ENCODE data around the gene LGALS13.

LGALS13 gene, protein sequence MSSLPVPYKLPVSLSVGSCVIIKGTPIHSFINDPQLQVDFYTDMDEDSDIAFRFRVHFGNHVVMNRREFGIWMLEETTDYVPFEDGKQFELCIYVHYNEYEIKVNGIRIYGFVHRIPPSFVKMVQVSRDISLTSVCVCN

DNA sequence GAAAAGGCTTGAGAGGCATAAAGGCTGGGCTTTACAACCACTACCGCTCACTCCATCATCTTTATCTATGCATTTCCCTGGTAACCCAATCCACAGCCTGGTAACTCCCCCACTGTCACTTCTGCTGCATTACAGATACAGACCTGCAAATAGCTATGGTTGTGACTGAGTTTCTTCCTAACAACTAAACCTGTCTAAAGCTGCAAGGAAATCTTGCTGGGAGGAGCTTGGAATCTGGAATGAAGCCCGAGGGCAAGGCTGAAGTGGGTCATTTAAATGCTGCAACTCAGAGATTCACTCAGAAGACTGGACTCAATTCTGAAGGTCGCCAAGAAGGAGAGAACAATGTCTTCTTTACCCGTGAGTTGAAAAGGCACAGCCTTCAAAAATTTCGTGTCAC lies at the start of gene LGALS13:
Gene LGALS13, plus strand, starts transcription at position 301 of the 400 bp plus-strand sequence. Its CDS starts 45 bp downstream, at position 346.
- no peak within 1 kb of the TSS for H3K4me3 Mint-ChIP-seq
- ATAC-seq (no peak), DNase-seq (ENCODE audit: low spot score in 2 of 2) (no peak)
- H3K27ac Mint-ChIP-seq = no peak within 1 kb of the TSS
- H3K4me1 Mint-ChIP-seq = no peaks in the 10 kb centered on the region
- H3K36me3 Mint-ChIP-seq = no peaks in the 10 kb centered on the region
- H3K9me3 Mint-ChIP-seq = peaks cover 3% of the 10 kb centered on the region

DNA sequence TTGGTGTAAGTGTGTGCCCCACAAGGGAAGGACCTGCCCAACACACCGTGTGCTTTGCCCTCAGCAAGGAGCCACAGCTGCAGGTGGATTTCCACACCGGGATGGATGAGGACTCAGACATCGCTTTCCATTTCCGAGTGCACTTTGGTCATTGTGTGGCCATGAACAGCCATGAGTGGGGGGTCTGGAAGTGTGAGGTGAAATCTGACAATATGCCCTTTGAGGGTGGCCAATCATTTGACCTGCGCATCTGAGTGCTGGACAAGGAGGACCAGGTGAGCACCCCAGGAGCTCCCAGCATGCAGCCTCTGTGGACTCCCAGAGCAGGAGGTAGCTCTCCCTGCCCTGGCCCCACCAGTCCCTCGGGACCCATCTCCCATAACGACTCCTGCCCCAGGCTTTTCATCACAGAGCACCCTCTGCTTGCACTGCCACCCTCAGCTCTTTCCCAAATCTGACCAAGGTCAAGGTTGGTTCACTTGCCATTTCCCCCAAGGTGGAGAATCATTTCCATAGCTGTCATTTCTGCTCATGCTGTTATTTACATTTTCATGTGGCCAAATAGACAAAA lies 49.2 kb upstream of the LGALS13 start:
- no peak for ATAC-seq
- Mint-ChIP-seq H3K9me3 (no peaks in the 10 kb centered on the region), H3K27ac (no peak overlapping the region), H3K4me1 (peaks cover 5% of the 10 kb centered on the region), H3K36me3 (no peaks in the 10 kb centered on the region), H3K4me3 (no peak overlapping the region)
- DNase-seq (ENCODE audit: low spot score in 2 of 2) = no peak

DNA sequence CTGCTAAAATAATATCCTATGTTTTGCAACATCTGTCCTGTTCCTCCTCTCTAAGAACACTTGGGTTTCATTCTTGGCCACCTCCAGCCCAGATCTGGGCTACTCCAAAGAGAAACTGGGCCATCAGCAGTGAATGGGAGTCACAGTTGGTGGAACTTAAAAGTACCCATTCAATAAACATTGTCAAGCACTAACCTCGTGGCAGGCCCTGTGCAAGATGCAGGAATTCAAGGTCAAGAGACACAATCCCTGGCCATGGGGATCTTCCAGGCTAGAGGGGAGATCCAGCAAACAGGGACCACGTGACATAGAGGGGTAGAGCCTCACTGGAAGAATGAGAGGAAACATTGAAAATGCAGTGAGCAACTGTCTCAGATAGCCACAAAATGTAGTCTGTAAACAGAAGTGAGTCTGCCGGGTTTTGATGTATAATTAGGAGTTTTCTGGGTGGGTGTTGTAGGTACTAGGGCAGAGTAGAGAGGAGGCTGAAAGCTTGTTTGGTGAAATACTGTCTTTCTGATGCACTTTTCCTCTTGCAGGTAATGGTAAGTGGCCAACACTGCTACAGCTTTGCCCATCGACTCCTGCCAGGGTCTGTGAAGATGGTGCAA lies 47.5 kb upstream of the LGALS13 start:
- Mint-ChIP-seq H3K27ac (no peak overlapping the region), H3K9me3 (no peaks in the 10 kb centered on the region), H3K36me3 (no peaks in the 10 kb centered on the region), H3K4me1 (peaks cover 18% of the 10 kb centered on the region), H3K4me3 (no peak overlapping the region)
- DNase-seq (ENCODE audit: low spot score in 2 of 2) (no peak), ATAC-seq (no peak)

DNA sequence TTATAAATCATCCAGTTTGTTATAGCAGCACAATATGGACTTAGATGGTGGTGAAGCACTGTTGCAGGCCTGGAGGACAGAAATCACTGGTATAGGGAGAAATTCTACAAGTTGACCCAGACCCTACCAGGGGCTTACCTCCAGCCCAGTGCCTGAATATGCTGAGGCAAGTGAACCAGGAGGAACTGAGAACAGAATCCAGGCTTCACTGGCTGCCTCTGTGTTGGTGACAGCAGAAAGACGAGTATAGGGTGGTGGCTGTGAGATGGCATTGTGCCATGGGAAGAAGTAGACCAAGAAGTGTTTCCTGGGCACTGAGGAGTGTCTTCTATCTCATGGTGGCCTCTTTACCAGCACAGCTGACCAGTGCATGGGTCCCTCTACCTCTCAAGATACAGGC lies 46.4 kb upstream of the LGALS13 start:
- Mint-ChIP-seq H3K36me3 (no peaks in the 10 kb centered on the region), H3K27ac (no peak overlapping the region), H3K4me1 (peaks cover 18% of the 10 kb centered on the region), H3K9me3 (no peaks in the 10 kb centered on the region), H3K4me3 (no peak overlapping the region)
- ATAC-seq (no peak), DNase-seq (ENCODE audit: low spot score in 2 of 2) (no peak)

DNA sequence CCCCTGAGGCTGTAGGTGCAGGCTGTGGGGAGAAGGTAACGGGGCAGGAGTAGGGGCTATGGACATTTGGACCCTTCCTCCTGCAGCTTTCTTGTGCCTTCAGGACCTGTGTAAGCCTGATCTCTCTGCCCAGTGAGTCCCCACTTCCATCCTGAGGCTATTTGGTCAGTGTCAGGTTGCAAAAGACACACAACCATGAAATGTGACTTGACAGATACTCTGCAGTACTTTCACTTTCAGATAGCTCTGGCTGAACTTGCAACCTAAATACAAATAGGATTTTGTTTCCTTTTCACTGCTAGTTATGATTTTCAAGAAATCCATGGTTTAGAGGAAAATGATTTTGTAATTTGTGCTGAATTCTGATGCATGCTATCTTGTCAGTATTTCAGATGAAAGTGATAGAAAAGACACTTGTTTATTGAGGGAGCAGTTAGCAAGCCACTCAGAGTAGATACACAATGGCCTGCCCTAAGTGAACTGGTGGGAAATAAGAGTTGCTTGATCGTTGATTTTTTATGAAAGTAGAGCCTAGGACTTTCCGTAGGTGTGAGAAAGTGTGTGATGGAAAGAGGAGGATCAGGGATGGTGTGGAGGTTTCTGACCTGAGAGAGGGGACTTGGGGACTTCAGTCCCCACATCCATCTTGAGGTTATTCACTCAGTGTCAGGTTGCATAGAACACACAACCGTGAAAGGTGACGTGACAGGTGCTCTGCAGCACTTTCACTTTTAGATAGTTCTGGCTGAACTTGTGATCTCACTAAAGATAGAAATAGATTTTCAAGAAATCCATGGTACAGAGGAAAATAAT lies 44.3 kb upstream of the LGALS13 start:
- DNase-seq (ENCODE audit: low spot score in 2 of 2) = no peak
- Mint-ChIP-seq H3K36me3 (no peaks in the 10 kb centered on the region), H3K4me3 (peak overlapping the region; percentile 49), H3K27ac (peak overlapping the region; percentile 74), H3K9me3 (no peaks in the 10 kb centered on the region), H3K4me1 (peaks cover 18% of the 10 kb centered on the region)
- peak; percentile 54 for ATAC-seq

DNA sequence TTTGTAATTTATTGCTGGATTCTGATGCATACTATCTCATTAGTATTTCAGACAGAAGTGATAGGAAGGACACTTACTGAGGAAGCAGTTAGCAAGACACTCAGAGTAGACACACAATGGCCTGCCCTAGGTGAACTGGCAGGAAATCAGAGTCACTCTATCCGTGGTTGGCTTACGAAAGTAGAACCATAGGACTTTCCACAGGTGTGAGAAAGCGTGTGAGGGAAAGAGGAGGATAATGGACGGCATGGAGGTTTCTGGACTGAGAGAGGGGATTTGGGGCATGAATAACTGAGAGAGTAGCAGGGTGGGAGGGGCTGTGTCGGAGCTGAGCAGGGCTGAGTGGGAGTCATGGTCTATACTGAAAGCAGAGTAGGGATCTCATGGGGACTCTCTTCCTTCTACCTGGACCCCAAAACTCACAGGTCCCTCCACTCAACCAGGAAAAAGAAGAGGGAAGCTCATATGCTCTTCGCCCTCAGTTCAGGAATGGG lies 43.7 kb upstream of the LGALS13 start:
- ATAC-seq (peak; percentile 77), DNase-seq (ENCODE audit: low spot score in 2 of 2) (no peak)
- Mint-ChIP-seq H3K4me3 (peak overlapping the region; percentile 49), H3K27ac (peak overlapping the region; percentile 74), H3K4me1 (peaks cover 18% of the 10 kb centered on the region), H3K36me3 (no peaks in the 10 kb centered on the region), H3K9me3 (no peaks in the 10 kb centered on the region)

DNA sequence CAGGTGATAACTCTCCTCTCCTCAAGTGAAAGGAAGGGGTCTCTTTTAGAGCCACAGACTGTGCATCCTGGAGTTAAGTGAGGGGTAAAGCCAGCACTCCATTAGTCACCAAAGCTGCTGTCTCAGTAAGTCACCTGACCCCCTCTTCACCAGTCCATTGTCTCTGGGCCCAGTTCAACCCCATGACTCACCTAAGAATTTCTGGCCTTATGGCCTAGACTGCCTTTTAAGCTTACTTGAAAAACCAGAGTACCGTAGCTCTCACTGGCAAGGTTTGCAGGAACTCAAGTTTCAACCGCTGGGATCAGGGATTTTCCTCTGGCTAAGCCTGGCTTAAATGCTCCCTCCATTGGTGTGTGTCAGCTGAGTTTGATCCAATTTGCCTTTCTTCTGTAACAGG lies 38.9 kb upstream of the LGALS13 start:
- Mint-ChIP-seq H3K9me3 (no peaks in the 10 kb centered on the region), H3K4me3 (no peak overlapping the region), H3K36me3 (no peaks in the 10 kb centered on the region), H3K27ac (no peak overlapping the region), H3K4me1 (peaks cover 10% of the 10 kb centered on the region)
- ATAC-seq (peak; percentile 37), DNase-seq (ENCODE audit: low spot score in 2 of 2) (no peak)

DNA sequence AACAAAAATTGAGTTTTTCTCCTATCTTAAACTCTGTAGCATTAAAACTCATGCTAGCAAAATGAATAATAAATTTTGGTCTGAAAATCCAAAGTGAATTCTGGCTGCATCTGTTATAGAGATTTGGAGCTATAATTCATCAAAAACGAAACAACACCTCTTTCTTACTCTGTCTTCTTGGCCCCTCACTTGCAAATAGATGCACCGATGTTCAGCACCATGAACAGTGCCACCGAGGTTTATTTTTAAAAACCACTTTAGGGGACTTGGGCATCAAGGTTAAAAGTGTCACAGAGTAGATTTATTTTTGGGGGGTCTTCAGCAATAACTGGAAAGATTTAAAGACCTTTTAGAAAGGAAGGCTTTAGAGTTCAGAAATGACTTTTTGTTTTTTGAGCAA lies 36.3 kb upstream of the LGALS13 start:
- DNase-seq (ENCODE audit: low spot score in 2 of 2) (no peak), ATAC-seq (no peak)
- Mint-ChIP-seq H3K4me1 (no peaks in the 10 kb centered on the region), H3K4me3 (no peak overlapping the region), H3K27ac (no peak overlapping the region), H3K36me3 (no peaks in the 10 kb centered on the region), H3K9me3 (no peaks in the 10 kb centered on the region)

DNA sequence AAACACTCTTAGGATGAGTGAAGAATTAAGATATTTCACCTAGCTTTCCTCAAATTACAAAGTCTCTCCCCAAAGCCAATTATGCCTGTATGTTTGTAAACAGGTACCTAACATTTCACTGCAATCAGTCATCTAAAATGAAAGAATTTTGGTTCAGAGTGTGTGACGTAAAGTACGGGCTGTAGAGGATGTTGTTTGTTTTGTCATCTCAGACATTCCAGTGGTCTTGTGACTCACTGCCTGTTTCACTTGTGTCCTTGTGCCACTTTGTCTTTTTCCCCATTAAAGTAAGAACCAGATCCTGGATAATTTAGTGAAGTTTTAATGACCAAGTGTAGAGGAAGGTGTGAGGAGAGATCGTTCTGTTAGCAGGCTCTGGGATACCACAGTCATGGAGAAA lies 33.7 kb upstream of the LGALS13 start:
- Mint-ChIP-seq H3K36me3 (no peaks in the 10 kb centered on the region), H3K4me3 (no peak overlapping the region), H3K9me3 (no peaks in the 10 kb centered on the region), H3K27ac (no peak overlapping the region), H3K4me1 (no peaks in the 10 kb centered on the region)
- DNase-seq (ENCODE audit: low spot score in 2 of 2) (no peak), ATAC-seq (peak; percentile 64)

DNA sequence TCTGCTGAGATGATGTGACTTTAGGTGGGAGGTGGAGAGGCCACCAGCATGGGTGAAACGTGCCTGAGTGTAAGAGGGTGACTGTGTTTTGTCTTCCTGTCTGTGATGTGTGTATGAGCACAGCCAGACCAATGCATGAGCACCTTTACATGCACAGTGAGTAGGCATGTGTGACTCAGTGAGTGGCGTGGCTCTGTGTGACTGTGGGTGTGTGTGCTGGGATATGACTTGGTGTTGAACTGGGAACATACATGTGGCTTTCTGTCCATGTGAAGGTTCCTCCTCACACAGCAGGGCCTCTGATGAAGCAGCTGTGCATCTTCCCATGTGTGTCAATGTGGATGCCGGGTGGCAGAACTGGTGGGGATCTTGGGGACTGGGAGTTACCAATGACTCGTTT lies 19.9 kb upstream of the LGALS13 start:
- ATAC-seq (peak; percentile 97), DNase-seq (ENCODE audit: low spot score in 2 of 2) (peak in 1 of 2 donors; percentile 56)
- no peaks in the 10 kb centered on the region for H3K4me1 Mint-ChIP-seq
- H3K36me3 Mint-ChIP-seq = no peaks in the 10 kb centered on the region
- H3K4me3 Mint-ChIP-seq = no peak overlapping the region
- peaks cover 8% of the 10 kb centered on the region for H3K9me3 Mint-ChIP-seq
- H3K27ac Mint-ChIP-seq = no peak overlapping the region

DNA sequence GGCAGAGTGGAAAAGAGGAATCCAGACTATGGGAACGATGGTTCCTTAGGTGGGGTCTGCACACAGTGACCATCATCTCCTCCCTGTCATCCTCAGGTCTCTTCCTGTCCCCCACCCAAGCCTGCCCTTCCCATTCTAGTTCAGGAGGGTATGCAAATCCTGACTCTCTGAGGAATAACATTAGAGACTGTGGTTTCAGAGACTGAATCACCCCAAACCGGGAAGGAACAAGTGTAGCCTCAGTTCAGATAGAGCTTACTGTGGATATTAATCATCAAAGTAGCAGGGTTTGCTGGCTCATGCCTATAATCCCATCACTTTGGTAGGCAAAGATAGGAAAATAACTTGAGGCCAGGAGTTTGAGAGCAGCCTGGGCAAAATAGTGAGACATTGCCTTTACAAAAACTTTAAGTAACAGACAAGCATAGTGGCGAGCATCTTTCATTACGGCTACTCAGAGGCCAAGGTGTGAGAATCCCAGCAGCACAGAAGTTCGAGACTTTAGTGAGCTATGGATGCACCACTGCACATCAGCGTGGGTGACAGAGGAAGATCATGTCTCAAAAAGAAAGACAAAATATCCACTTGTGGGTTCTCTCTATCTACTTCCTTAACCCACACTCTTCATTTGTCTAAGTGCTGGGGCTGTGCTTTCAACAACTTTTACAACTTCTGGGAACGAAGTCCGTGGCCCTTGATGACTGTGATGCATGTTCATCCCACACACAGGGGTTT lies 19.3 kb upstream of the LGALS13 start:
- H3K27ac Mint-ChIP-seq = no peak overlapping the region
- H3K36me3 Mint-ChIP-seq = no peaks in the 10 kb centered on the region
- peaks cover 8% of the 10 kb centered on the region for H3K9me3 Mint-ChIP-seq
- H3K4me3 Mint-ChIP-seq = no peak overlapping the region
- ATAC-seq (peak; percentile 63), DNase-seq (ENCODE audit: low spot score in 2 of 2) (peak in 1 of 2 donors; percentile 55)
- H3K4me1 Mint-ChIP-seq = no peaks in the 10 kb centered on the region

DNA sequence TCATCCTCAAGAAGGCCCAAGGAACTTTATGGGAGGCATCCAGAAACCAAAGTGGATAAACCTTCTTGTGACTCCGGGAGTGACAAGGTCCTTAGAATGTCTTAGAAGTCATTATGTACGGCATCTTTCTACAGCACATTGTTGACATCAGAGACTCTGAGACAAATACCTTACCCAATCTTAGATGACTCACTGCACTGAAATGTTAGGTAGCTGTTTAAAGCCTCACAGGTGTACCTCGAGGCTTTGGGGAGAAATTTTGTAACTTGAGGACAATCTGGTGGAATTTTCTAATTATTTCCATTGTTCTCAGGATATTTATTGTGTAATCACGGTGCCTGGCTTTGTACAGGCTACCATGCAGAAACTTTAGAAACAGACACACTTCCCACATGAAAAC lies 14.8 kb upstream of the LGALS13 start:
- DNase-seq (ENCODE audit: low spot score in 2 of 2) (no peak), ATAC-seq (no peak)
- Mint-ChIP-seq H3K36me3 (no peaks in the 10 kb centered on the region), H3K9me3 (peaks cover 2% of the 10 kb centered on the region), H3K4me3 (no peak overlapping the region), H3K27ac (no peak overlapping the region), H3K4me1 (no peaks in the 10 kb centered on the region)

DNA sequence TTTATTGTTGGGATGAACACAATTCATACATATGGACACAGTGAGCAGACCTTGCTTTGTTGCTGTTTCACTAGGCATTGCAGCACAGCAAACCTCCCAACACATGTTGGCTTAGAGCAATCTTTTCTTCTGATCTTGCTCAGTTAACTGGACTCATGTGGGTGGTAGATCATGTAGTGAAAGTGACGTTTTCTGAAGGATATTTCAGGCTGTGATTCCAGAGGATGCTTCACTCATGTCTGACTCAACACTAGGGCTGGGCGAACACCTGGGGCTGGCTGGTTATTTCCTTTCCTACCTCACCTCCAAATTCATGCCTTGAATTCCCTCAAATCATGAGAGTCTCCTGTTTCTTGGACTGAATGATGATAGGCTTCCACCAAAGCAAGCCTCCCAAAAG lies 14.3 kb upstream of the LGALS13 start:
- no peak overlapping the region for H3K4me3 Mint-ChIP-seq
- H3K27ac Mint-ChIP-seq = no peak overlapping the region
- no peaks in the 10 kb centered on the region for H3K36me3 Mint-ChIP-seq
- no peaks in the 10 kb centered on the region for H3K4me1 Mint-ChIP-seq
- ATAC-seq (no peak), DNase-seq (ENCODE audit: low spot score in 2 of 2) (no peak)
- H3K9me3 Mint-ChIP-seq = peaks cover 2% of the 10 kb centered on the region

DNA sequence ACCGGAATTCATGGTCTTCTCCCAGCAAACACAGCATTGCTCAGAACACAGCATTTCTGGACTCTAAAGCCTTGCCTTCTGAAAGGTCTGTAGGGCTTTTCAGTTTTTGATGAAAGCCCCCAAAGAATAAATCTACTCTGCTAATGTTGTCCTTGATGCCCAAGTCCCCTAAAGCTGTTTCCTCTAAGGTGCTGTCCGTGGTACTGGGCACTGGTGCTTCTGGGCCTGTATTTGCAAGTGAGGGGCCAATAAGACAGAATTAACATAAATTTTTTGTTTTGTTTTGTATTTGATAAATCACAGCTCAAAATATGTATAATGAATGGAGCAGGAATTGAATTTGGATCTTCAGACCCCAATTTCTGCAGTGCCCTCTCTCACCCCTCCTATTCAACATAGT lies 12.1 kb upstream of the LGALS13 start:
- Mint-ChIP-seq H3K27ac (no peak overlapping the region), H3K4me3 (no peak overlapping the region), H3K4me1 (no peaks in the 10 kb centered on the region), H3K9me3 (peaks cover 2% of the 10 kb centered on the region), H3K36me3 (no peaks in the 10 kb centered on the region)
- no peak for DNase-seq (ENCODE audit: low spot score in 2 of 2)
- ATAC-seq = no peak

DNA sequence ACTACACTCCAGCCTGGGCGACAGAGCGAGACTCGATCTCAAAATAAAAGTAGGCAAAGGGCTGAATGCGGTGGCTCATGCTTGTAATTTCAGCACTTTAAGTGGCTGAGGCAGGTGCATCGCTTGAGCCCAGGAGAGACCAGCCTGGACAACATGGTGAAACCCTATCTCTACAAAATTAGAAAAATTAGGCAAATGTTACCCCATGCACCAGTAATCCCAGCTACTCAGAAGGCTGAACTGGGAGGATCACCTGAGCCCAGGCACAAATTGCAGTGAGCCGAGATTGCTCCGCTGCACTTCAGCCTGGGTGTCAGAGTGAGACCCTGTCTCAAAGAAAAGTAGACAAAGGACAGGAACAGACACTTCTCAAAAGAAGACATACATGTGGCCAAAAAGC lies 9.9 kb upstream of the LGALS13 start:
- DNase-seq (ENCODE audit: low spot score in 2 of 2) (no peak), ATAC-seq (no peak)
- Mint-ChIP-seq H3K27ac (no peak overlapping the region), H3K4me1 (no peaks in the 10 kb centered on the region), H3K36me3 (no peaks in the 10 kb centered on the region), H3K4me3 (no peak overlapping the region), H3K9me3 (peaks cover 2% of the 10 kb centered on the region)

Data from stimulated activated effector memory CD8-positive, alpha-beta T cell treated with anti-CD3 and anti-CD28 coated beads, Interleukin-12 subunit alpha, Interleukin-12 subunit beta, amount 100 ng/mL, for 72 hours (primary cell).